Kidney epithelial cell (primary cell): ENCODE data around the gene SHCBP1L. TPM values are rescaled to one million over a fixed set of nuclear protein-coding genes. Genes with fewer than 3 reads are reported as not detected.

Source experiments
- DNase-seq: peaks from one replicate; pipeline ENCODE4 v3.0.0-alpha.2; 2010; ENCODE audit warnings: low read depth
- H3K27me3 ChIP-seq: 2 replicates; pipeline ENCODE4 v1.6.0; 2011; ENCODE audit warnings: low read length; ENCODE audit not compliant: control insufficient read depth, insufficient read depth
- H3K36me3 ChIP-seq: 2 replicates; pipeline ENCODE4 v1.5.1; 2011; ENCODE audit warnings: low read length; ENCODE audit not compliant: control insufficient read depth, insufficient read depth
- H3K4me3 ChIP-seq: 2 replicates; pipeline ENCODE4 v1.5.1; 2011; ENCODE audit warnings: low read depth, mild to moderate bottlenecking, control low read depth, low read length
- CTCF ChIP-seq: IDR thresholded peaks from 2 replicates; pipeline ENCODE4 v1.5.1; 2011; ENCODE audit warnings: mild to moderate bottlenecking, moderate library complexity, low read length, control low read depth, inconsistent platforms; ENCODE audit not compliant: insufficient read depth, poor library complexity, severe bottlenecking
- total RNA-seq: library from RNA; depleted of rRNA; stranded (reverse); fragments of >200 nt; gene quantifications from 2 replicates; pipeline ENCODE4 v1.2.3, GENCODE V29; 2015

Gene SHCBP1L
- total RNA-seq, 1 donor from 2014 or later: 0.17 TPM

- H3K36me3 ChIP-seq: no peaks in the 10 kb centered on the region
- no peak overlapping the region for H3K4me3 ChIP-seq
- no peak for DNase-seq
- no peaks in the 10 kb centered on the region for H3K27me3 ChIP-seq
- no peak for TF ChIP-seq CTCF
Measured at GRCh38 chr1:182971219-182971618, 18.3 kb upstream of the SHCBP1L start.

- H3K4me3 ChIP-seq: no peak overlapping the region
- no peak for TF ChIP-seq CTCF
- no peak for DNase-seq
Measured at GRCh38 chr1:182968836-182969734, 16.1 kb upstream of the SHCBP1L start.

GRCh38 chr1:182968151-182968741, 15.3 kb upstream of the SHCBP1L start:
- no peaks in the 10 kb centered on the region for H3K36me3 ChIP-seq
- H3K4me3 ChIP-seq: no peak overlapping the region
- H3K27me3 ChIP-seq: no peaks in the 10 kb centered on the region
- peak; percentile 38 for DNase-seq
- TF ChIP-seq CTCF: no peak

More at GRCh38 chr1:182968836-182969734, 16.1 kb upstream of the SHCBP1L start:
- Histone ChIP-seq H3K27me3 (no peaks in the 10 kb centered on the region), H3K36me3 (no peaks in the 10 kb centered on the region)

GRCh38 chr1:182965861-182966260, 12.9 kb upstream of the SHCBP1L start:
- TF ChIP-seq CTCF: no peak
- no peak overlapping the region for H3K4me3 ChIP-seq
- H3K36me3 ChIP-seq: no peaks in the 10 kb centered on the region
- H3K27me3 ChIP-seq: no peaks in the 10 kb centered on the region
- no peak for DNase-seq

- H3K4me3 ChIP-seq: no peak overlapping the region
- no peak for DNase-seq
- TF ChIP-seq CTCF: no peak
Measured at GRCh38 chr1:182965096-182965495, 12.1 kb upstream of the SHCBP1L start.

More at GRCh38 chr1:182965096-182965495, 12.1 kb upstream of the SHCBP1L start:
- H3K36me3 ChIP-seq: no peaks in the 10 kb centered on the region
- no peaks in the 10 kb centered on the region for H3K27me3 ChIP-seq
